Upper lobe of left lung (tissue), 6 donors: Measurements from ENCODE around the gene CWF19L2. TPM values are rescaled to one million over a fixed set of nuclear protein-coding genes. Genes with fewer than 3 reads are reported as not detected.

ENCODE experiments used
- ATAC-seq, 2 donors: fragments of 200-7000 bp; cut with Tn5 transposase; one replicate each; pipeline ENCODE4 v1.9.1; 2022; ENCODE audit warnings: mild to moderate bottlenecking in 2 of 2, moderate library complexity in 2 of 2; ENCODE audit not compliant: low FRiP score in 2 of 2
- DNase-seq, 2 donors: peaks; one replicate each; pipeline ENCODE4 v3.0.0-alpha.2; 2019 to 2020
- H3K27ac ChIP-seq, 4 donors: fragments of 200-600 bp; sonication (generic); one replicate each; pipeline ENCODE4 v1.5.1; 2016 to 2019
- H3K27me3 ChIP-seq, 4 donors: fragments of 200-600 bp; sonication (generic); one replicate each; pipeline ENCODE4 v1.5.1; 2017 to 2019
- H3K36me3 ChIP-seq, 4 donors: fragments of 200-600 bp; sonication (generic); one replicate each; pipeline ENCODE4 v1.5.1; 2016 to 2019
- H3K4me1 ChIP-seq, 4 donors: fragments of 200-600 bp; sonication (generic); one replicate each; pipeline ENCODE4 v1.5.1; 2018 to 2019
- H3K4me3 ChIP-seq, 4 donors: fragments of 200-600 bp; sonication (generic); one replicate each; pipeline ENCODE4 v1.5.1; 2017 to 2019; ENCODE audit warnings: mild to moderate bottlenecking in 2 of 4, moderate library complexity in 1 of 4
- H3K9me3 ChIP-seq, 4 donors: fragments of 200-600 bp; sonication (generic); one replicate each; pipeline ENCODE4 v1.5.1; 2018 to 2019
- CTCF ChIP-seq, 6 experiments: fragments of 450-650 bp in 4 of 6; fragments of 200-600 bp in 2 of 6; sonication (generic) in 2 of 6; IDR thresholded peaks; one replicate each; pipeline ENCODE4 v1.5.1; 2016 to 2019; ENCODE audit warnings: antibody characterized with exemption in 6 of 6
- EP300 ChIP-seq, 4 donors: sonication (generic); formaldehyde crosslinking; IDR thresholded peaks; one replicate each; pipeline ENCODE4 v1.5.1; 2017; ENCODE audit warnings: antibody characterized with exemption in 4 of 4, control low read depth in 2 of 4
- POLR2A ChIP-seq, 4 donors: fragments of 450-650 bp; IDR thresholded peaks; one replicate each; pipeline ENCODE4 v1.5.1; 2016 to 2017; ENCODE audit warnings: antibody characterized with exemption in 4 of 4, mild to moderate bottlenecking in 2 of 4
- POLR2AphosphoS5 ChIP-seq, 2 donors: sonication (generic); formaldehyde crosslinking; IDR thresholded peaks; one replicate each; pipeline ENCODE4 v1.5.1; 2017; ENCODE audit warnings: antibody characterized with exemption in 2 of 2
- WGBS, 2 donors: methylation state at CpG; one replicate each; pipeline ENCODE4 v1.1.5; 2017 to 2018; 5-methylcytosine and 5-hydroxymethylcytosine counted together
- total RNA-seq, 6 donors: library from RNA; depleted of rRNA in 4 of 6; stranded (reverse); fragments of >200 nt in 4 of 6; gene quantifications; one replicate each; pipeline versions ENCODE4 v1.1.0 to v1.2.1, GENCODE V29; 2016 to 2021
- donor health status: DM: no; HTN: no; CAD: no; lungs with moderate emphysema.
- donor health status: DM: no; HTN: yes; CAD: no; lungs with severe emphysema.

Gene CWF19L2
- total RNA-seq, 6 donors from 2014 or later: 12.8 to 37.7 (median 21.7) TPM

- WGBS, 2 donors: 72% methylated on average over 4 of the region's 4 CpGs
- H3K27ac ChIP-seq: no peak overlapping the region
- H3K4me1 ChIP-seq: no peaks in the 10 kb centered on the region
- H3K4me3 ChIP-seq: no peak overlapping the region
- H3K36me3 ChIP-seq: no peaks in the 10 kb centered on the region
- no peak for TF ChIP-seq POLR2A (IDR thresholded peaks at IDR 0.05)
- no peak for TF ChIP-seq EP300 (IDR thresholded peaks at IDR 0.05)
- TF ChIP-seq POLR2AphosphoS5 (IDR thresholded peaks at IDR 0.05): no peak
- no peak for TF ChIP-seq CTCF (IDR thresholded peaks at IDR 0.05)
- no peaks in the 10 kb centered on the region for H3K9me3 ChIP-seq
- DNase-seq: no peak
- ATAC-seq: no peak
- no peaks in the 10 kb centered on the region for H3K27me3 ChIP-seq
Observed at GRCh38 chr11:107496011-107496410, 38.4 kb upstream of the CWF19L2 start.

- 61 to 89% methylated on average over 1 of the region's 1 CpG for WGBS, 2 donors
- no peaks in the 10 kb centered on the region for H3K9me3 ChIP-seq
- H3K27me3 ChIP-seq: no peaks in the 10 kb centered on the region
- H3K36me3 ChIP-seq: no peaks in the 10 kb centered on the region
- H3K4me1 ChIP-seq: no peaks in the 10 kb centered on the region
- DNase-seq (no peak), ATAC-seq (no peak)
- no peak for TF ChIP-seq CTCF (IDR thresholded peaks at IDR 0.05)
- no peak for TF ChIP-seq POLR2AphosphoS5 (IDR thresholded peaks at IDR 0.05)
- no peak for TF ChIP-seq EP300 (IDR thresholded peaks at IDR 0.05)
- TF ChIP-seq POLR2A (IDR thresholded peaks at IDR 0.05): no peak
- no peak overlapping the region for H3K27ac ChIP-seq
- no peak overlapping the region for H3K4me3 ChIP-seq
Observed at GRCh38 chr11:107494055-107494454, 36.4 kb upstream of the CWF19L2 start.

- no peaks in the 10 kb centered on the region for H3K27me3 ChIP-seq
- TF ChIP-seq POLR2AphosphoS5 (IDR thresholded peaks at IDR 0.05) (no peak), POLR2A (IDR thresholded peaks at IDR 0.05) (no peak), EP300 (IDR thresholded peaks at IDR 0.05) (no peak), CTCF (IDR thresholded peaks at IDR 0.05) (no peak)
- 82 to 96% methylated on average over 1 of the region's 1 CpG for WGBS, 2 donors
- DNase-seq: no peak
- no peak for ATAC-seq
- H3K36me3 ChIP-seq: no peaks in the 10 kb centered on the region
- H3K4me1 ChIP-seq: no peaks in the 10 kb centered on the region
- no peaks in the 10 kb centered on the region for H3K9me3 ChIP-seq
- no peak overlapping the region for H3K27ac ChIP-seq
- no peak overlapping the region for H3K4me3 ChIP-seq
Observed at GRCh38 chr11:107493117-107493516, 35.5 kb upstream of the CWF19L2 start.

- DNase-seq (no peak), ATAC-seq (no peak)
- H3K9me3 ChIP-seq: no peaks in the 10 kb centered on the region
- no peak overlapping the region for H3K4me3 ChIP-seq
- no peak for TF ChIP-seq CTCF (IDR thresholded peaks at IDR 0.05)
- TF ChIP-seq POLR2A (IDR thresholded peaks at IDR 0.05): no peak
- no peak for TF ChIP-seq EP300 (IDR thresholded peaks at IDR 0.05)
- TF ChIP-seq POLR2AphosphoS5 (IDR thresholded peaks at IDR 0.05): no peak
- WGBS, 2 donors: 95% methylated on average over 2 of the region's 2 CpGs
- no peaks in the 10 kb centered on the region for H3K36me3 ChIP-seq
- H3K4me1 ChIP-seq: no peaks in the 10 kb centered on the region
- no peak overlapping the region for H3K27ac ChIP-seq
- no peaks in the 10 kb centered on the region for H3K27me3 ChIP-seq
Observed at GRCh38 chr11:107490836-107491235, 33.2 kb upstream of the CWF19L2 start.

GRCh38 chr11:107482234-107482633 is 24.6 kb upstream of the CWF19L2 start:
- no peaks in the 10 kb centered on the region for H3K36me3 ChIP-seq
- no peak for TF ChIP-seq POLR2AphosphoS5 (IDR thresholded peaks at IDR 0.05)
- TF ChIP-seq CTCF (IDR thresholded peaks at IDR 0.05): no peak
- no peak for TF ChIP-seq POLR2A (IDR thresholded peaks at IDR 0.05)
- no peak for TF ChIP-seq EP300 (IDR thresholded peaks at IDR 0.05)
- no peaks in the 10 kb centered on the region for H3K27me3 ChIP-seq
- no peak overlapping the region for H3K27ac ChIP-seq
- H3K4me3 ChIP-seq: no peak overlapping the region
- no peaks in the 10 kb centered on the region for H3K9me3 ChIP-seq
- DNase-seq (no peak), ATAC-seq (no peak)
- H3K4me1 ChIP-seq: no peaks in the 10 kb centered on the region
